Measurements from ENCODE around the gene DMXL1.

DMXL1 gene

GRCh38 chr5:119269061-119269944 is 198.4 kb downstream of the DMXL1 start:
- Histone ChIP-seq H3K9ac (ENCODE audit: low read length) (peak overlapping the region; percentile 91), H3K4me3 (ENCODE audit: low read length) (peak overlapping the region; percentile 93), H3K27me3 (ENCODE audit: control insufficient read depth, insufficient read depth, low read length) (no peaks in the 10 kb centered on the region), H3K4me1 (ENCODE audit: control insufficient read depth, insufficient read depth, low read length) (peaks cover 43% of the 10 kb centered on the region), H3K9me3 (ENCODE audit: control insufficient read depth, low read length) (no peaks in the 10 kb centered on the region), H3K36me3 (ENCODE audit: control insufficient read depth, insufficient read depth, low read length) (no peaks in the 10 kb centered on the region)

GRCh38 chr5:119270121-119270565 is 199.3 kb downstream of the DMXL1 start:
- Histone ChIP-seq H3K36me3 (ENCODE audit: control insufficient read depth, insufficient read depth, low read length) (no peaks in the 10 kb centered on the region), H3K4me1 (ENCODE audit: control insufficient read depth, insufficient read depth, low read length) (peaks cover 48% of the 10 kb centered on the region), H3K9me3 (ENCODE audit: control insufficient read depth, low read length) (no peaks in the 10 kb centered on the region), H3K9ac (ENCODE audit: low read length) (peak overlapping the region; percentile 91), H3K27me3 (ENCODE audit: control insufficient read depth, insufficient read depth, low read length) (no peaks in the 10 kb centered on the region), H3K4me3 (ENCODE audit: low read length) (peak overlapping the region; percentile 93)

GRCh38 chr5:119270960-119271757 is 200.3 kb downstream of the DMXL1 start:
- no peaks in the 10 kb centered on the region for H3K27me3 ChIP-seq (ENCODE audit: control insufficient read depth, insufficient read depth, low read length)
- H3K9ac ChIP-seq (ENCODE audit: low read length), result no peak overlapping the region
- H3K4me3 ChIP-seq (ENCODE audit: low read length), result no peak overlapping the region
- peaks cover 52% of the 10 kb centered on the region for H3K4me1 ChIP-seq (ENCODE audit: control insufficient read depth, insufficient read depth, low read length)
- no peaks in the 10 kb centered on the region for H3K9me3 ChIP-seq (ENCODE audit: control insufficient read depth, low read length)
- no peaks in the 10 kb centered on the region for H3K36me3 ChIP-seq (ENCODE audit: control insufficient read depth, insufficient read depth, low read length)

- no peak overlapping the region for H3K4me3 ChIP-seq (ENCODE audit: low read length)
- no peaks in the 10 kb centered on the region for H3K9me3 ChIP-seq (ENCODE audit: control insufficient read depth, low read length)
- no peaks in the 10 kb centered on the region for H3K27me3 ChIP-seq (ENCODE audit: control insufficient read depth, insufficient read depth, low read length)
- H3K36me3 ChIP-seq (ENCODE audit: control insufficient read depth, insufficient read depth, low read length), result no peaks in the 10 kb centered on the region
- H3K9ac ChIP-seq (ENCODE audit: low read length), result no peak overlapping the region
- H3K4me1 ChIP-seq (ENCODE audit: control insufficient read depth, insufficient read depth, low read length), result peaks cover 52% of the 10 kb centered on the region
Measured at GRCh38 chr5:119271758-119272730, 201.2 kb downstream of the DMXL1 start.

- Histone ChIP-seq H3K9ac (ENCODE audit: low read length) (no peak overlapping the region), H3K4me1 (ENCODE audit: control insufficient read depth, insufficient read depth, low read length) (peaks cover 52% of the 10 kb centered on the region), H3K27me3 (ENCODE audit: control insufficient read depth, insufficient read depth, low read length) (no peaks in the 10 kb centered on the region), H3K36me3 (ENCODE audit: control insufficient read depth, insufficient read depth, low read length) (no peaks in the 10 kb centered on the region), H3K9me3 (ENCODE audit: control insufficient read depth, low read length) (no peaks in the 10 kb centered on the region), H3K4me3 (ENCODE audit: low read length) (peak overlapping the region; percentile 27)
Measured at GRCh38 chr5:119273391-119273839, 202.5 kb downstream of the DMXL1 start.

DNA sequence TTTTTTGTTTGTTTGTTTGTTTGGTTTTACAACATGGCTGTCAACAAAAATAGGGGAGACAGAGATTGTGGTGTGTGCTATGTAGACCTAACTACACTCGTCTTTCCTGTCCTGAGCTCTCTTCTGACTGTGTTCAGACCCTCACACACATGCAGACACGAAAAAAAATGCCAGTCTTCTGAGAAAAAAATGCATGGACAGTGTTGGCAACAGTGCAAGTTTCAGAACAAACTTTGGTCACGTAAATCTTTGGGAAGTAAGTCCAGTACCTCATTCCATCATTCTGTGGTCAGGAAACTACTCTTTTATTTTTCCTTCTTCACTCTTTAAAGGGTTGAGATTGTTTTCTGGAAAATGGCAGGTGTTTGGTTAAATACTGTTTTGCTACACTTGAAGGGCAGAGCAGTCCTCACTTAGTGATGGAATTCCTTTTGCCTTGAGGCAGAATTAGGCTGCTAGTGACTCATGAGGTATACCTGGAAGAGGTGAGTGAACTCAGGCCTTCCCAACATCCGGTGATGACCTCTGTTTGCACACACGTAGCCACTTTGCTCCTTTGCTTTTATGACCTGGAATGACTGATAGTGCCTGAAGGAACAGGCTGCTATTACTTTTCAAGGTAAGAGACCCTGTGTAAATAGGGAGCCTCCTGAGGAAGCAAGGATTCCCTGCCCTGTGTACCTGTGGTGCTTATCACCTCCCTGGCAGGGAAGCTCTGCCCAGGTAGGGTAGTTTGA is 203.3 kb downstream of the DMXL1 start:
- H3K4me3 ChIP-seq (ENCODE audit: low read length), result no peak overlapping the region
- H3K9me3 ChIP-seq (ENCODE audit: control insufficient read depth, low read length), result no peaks in the 10 kb centered on the region
- no peaks in the 10 kb centered on the region for H3K36me3 ChIP-seq (ENCODE audit: control insufficient read depth, insufficient read depth, low read length)
- no peaks in the 10 kb centered on the region for H3K27me3 ChIP-seq (ENCODE audit: control insufficient read depth, insufficient read depth, low read length)
- peaks cover 50% of the 10 kb centered on the region for H3K4me1 ChIP-seq (ENCODE audit: control insufficient read depth, insufficient read depth, low read length)
- H3K9ac ChIP-seq (ENCODE audit: low read length), result no peak overlapping the region

DNA sequence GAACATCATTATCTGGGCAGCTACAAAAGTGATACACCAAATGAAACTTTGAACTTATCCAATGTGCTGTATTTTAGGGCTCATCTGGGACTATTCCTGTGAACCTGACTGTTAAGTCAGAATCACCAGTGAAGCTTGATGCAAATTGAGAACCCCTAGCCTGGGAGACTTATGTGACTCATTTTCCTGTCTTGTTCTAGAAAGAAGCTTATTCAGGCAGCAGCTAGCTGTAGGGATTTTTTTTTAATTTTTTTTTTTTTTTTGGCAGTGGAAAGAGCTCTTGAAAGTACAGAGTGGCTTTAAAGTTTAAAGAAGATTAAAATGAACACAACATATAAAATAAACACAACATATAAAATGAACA is 203.9 kb downstream of the DMXL1 start:
- H3K9ac ChIP-seq (ENCODE audit: low read length), result no peak overlapping the region
- no peaks in the 10 kb centered on the region for H3K9me3 ChIP-seq (ENCODE audit: control insufficient read depth, low read length)
- no peaks in the 10 kb centered on the region for H3K36me3 ChIP-seq (ENCODE audit: control insufficient read depth, insufficient read depth, low read length)
- H3K27me3 ChIP-seq (ENCODE audit: control insufficient read depth, insufficient read depth, low read length), result no peaks in the 10 kb centered on the region
- H3K4me3 ChIP-seq (ENCODE audit: low read length), result no peak overlapping the region
- peaks cover 44% of the 10 kb centered on the region for H3K4me1 ChIP-seq (ENCODE audit: control insufficient read depth, insufficient read depth, low read length)

DNA sequence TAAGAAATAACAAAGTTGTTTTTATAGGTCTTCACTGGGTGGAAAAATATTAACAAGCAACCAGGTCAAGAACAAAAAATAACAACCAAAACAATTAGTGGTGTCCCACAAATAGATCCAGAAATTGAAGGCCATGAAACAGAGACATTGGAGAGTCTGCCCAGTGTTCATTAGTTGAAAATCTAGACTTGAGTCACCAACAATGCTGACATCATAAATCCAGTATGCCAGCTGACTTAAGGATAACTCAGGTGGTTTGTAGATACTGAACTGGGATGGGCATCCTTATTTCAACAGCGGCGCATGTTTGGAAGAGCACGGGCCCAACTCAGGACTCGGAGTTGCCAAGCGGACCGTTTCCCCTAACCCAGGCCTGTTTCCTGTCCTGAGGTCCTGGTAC is 204.3 kb downstream of the DMXL1 start:
- no peaks in the 10 kb centered on the region for H3K36me3 ChIP-seq (ENCODE audit: control insufficient read depth, insufficient read depth, low read length)
- peaks cover 44% of the 10 kb centered on the region for H3K4me1 ChIP-seq (ENCODE audit: control insufficient read depth, insufficient read depth, low read length)
- no peaks in the 10 kb centered on the region for H3K9me3 ChIP-seq (ENCODE audit: control insufficient read depth, low read length)
- H3K9ac ChIP-seq (ENCODE audit: low read length), result no peak overlapping the region
- no peaks in the 10 kb centered on the region for H3K27me3 ChIP-seq (ENCODE audit: control insufficient read depth, insufficient read depth, low read length)
- H3K4me3 ChIP-seq (ENCODE audit: low read length), result no peak overlapping the region

GRCh38 chr5:119275601-119276173 is 204.8 kb downstream of the DMXL1 start:
- Histone ChIP-seq H3K36me3 (ENCODE audit: control insufficient read depth, insufficient read depth, low read length) (no peaks in the 10 kb centered on the region), H3K9ac (ENCODE audit: low read length) (no peak overlapping the region), H3K4me3 (ENCODE audit: low read length) (no peak overlapping the region), H3K4me1 (ENCODE audit: control insufficient read depth, insufficient read depth, low read length) (peaks cover 44% of the 10 kb centered on the region), H3K9me3 (ENCODE audit: control insufficient read depth, low read length) (no peaks in the 10 kb centered on the region), H3K27me3 (ENCODE audit: control insufficient read depth, insufficient read depth, low read length) (no peaks in the 10 kb centered on the region)

DNA sequence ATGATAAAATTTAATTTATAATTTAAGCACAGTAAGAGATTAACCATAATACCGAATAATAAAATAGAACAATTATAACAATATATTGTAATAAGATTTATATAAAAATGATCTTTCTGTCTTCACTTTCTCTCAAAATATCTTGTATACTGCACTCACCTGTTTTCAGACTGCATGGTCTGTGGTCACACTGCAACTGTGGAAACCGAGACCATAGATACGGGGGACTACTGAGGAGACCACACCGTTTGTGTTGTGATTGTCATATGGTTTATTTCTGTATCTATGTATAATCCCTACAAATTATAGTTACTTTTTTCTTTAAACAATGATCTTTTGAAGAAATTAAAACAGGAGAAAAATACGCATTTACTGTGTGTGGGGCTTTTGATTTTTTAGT is 206.1 kb downstream of the DMXL1 start:
- Histone ChIP-seq H3K9ac (ENCODE audit: low read length) (no peak overlapping the region), H3K9me3 (ENCODE audit: control insufficient read depth, low read length) (no peaks in the 10 kb centered on the region), H3K36me3 (ENCODE audit: control insufficient read depth, insufficient read depth, low read length) (no peaks in the 10 kb centered on the region), H3K27me3 (ENCODE audit: control insufficient read depth, insufficient read depth, low read length) (no peaks in the 10 kb centered on the region), H3K4me3 (ENCODE audit: low read length) (no peak overlapping the region), H3K4me1 (ENCODE audit: control insufficient read depth, insufficient read depth, low read length) (peaks cover 32% of the 10 kb centered on the region)

- H3K4me3 ChIP-seq (ENCODE audit: low read length), result no peak overlapping the region
- no peak overlapping the region for H3K9ac ChIP-seq (ENCODE audit: low read length)
- no peaks in the 10 kb centered on the region for H3K27me3 ChIP-seq (ENCODE audit: control insufficient read depth, insufficient read depth, low read length)
- peaks cover 12% of the 10 kb centered on the region for H3K4me1 ChIP-seq (ENCODE audit: control insufficient read depth, insufficient read depth, low read length)
- H3K36me3 ChIP-seq (ENCODE audit: control insufficient read depth, insufficient read depth, low read length), result no peaks in the 10 kb centered on the region
- no peaks in the 10 kb centered on the region for H3K9me3 ChIP-seq (ENCODE audit: control insufficient read depth, low read length)
Measured at GRCh38 chr5:119279093-119279492, 208.2 kb downstream of the DMXL1 start.
